ENCODE measurements around the gene PPFIA2.

Gene PPFIA2

DNA sequence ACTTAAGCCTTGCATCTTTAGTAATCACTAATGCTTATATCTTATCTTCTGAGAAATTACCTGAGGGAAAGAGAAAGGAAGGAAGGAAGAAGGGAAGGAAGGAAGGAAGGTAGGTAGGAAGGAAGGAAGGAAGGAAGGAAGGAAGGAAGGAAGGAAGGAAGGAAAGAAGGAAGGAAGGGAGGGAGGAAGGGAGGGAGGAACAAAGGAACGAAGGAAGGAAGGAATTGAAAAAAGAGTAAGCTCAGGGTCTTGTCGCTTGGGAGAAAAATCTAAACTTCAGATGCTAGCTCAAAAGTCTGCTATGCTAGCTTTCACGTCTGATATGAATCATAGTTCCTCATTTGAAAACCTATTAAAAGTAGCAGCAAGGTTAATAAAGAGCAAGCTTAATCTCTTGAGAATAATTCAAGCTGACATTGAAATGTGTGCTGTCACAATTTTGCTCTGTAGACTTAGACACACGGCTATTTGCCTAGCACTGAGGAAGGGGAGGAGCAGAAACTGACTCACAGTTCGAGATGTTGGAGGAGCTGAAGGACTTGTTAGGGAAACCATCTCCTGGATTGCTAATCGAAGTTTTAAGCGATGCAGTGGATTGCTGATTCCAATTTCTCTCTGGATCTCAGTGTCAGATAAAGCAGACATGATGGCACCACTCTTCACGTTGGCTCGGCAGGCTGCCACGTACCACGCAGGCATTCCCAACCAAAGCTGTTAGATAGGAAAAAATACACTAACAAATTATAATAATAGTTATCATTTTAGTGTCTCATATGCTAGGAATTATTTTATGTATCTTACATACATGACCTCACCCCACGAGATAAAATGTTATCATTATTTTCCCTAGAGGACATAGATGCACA is 464.6 kb downstream of the PPFIA2 start:
- Histone ChIP-seq H3K9me3 (ENCODE audit: control insufficient read depth, low read length) (no peaks in the 10 kb centered on the region), H3K14ac (ENCODE audit: low read length in 2 of 2) (no peak overlapping the region), H3K23ac (ENCODE audit: low read length in 2 of 2) (no peak overlapping the region), H2AFZ (ENCODE audit: low read depth, low read length) (no peak overlapping the region), H3K4me2 (ENCODE audit: low read length, poor library complexity, severe bottlenecking) (no peak overlapping the region), H3K27me3 (ENCODE audit: control insufficient read depth in 1 of 2, insufficient read depth in 1 of 2, low read length in 2 of 2) (no peaks in the 10 kb centered on the region), H3K4me1 (ENCODE audit: control insufficient read depth, insufficient read depth, low read depth, low read length) (peaks cover 2% of the 10 kb centered on the region), H3K36me3 (ENCODE audit: control insufficient read depth in 1 of 2, insufficient read depth in 2 of 2, low read depth in 1 of 2, low read length in 2 of 2) (no peaks in the 10 kb centered on the region), H2BK12ac (ENCODE audit: low read length in 2 of 2) (no peak overlapping the region), H2AK5ac (ENCODE audit: low read length, severe bottlenecking) (no peak overlapping the region), H3K4me3 (ENCODE audit: insufficient read depth in 1 of 2, low read depth in 1 of 2, low read length in 2 of 2) (no peak overlapping the region), H2BK120ac (ENCODE audit: low read depth, low read length) (no peak overlapping the region), H3K9ac (ENCODE audit: low read length) (no peak overlapping the region), H3K27ac (ENCODE audit: low read length, poor library complexity, severe bottlenecking) (no peak overlapping the region), H4K91ac (ENCODE audit: low read length) (no peak overlapping the region), H2BK5ac (ENCODE audit: low read depth, low read length, poor library complexity, severe bottlenecking) (no peak overlapping the region), H3K18ac (ENCODE audit: low read depth in 1 of 2, low read length in 2 of 2) (no peak overlapping the region), H3K79me1 (replicated peaks; ENCODE audit: low read length, poor library complexity, severe bottlenecking) (no peaks in the 10 kb centered on the region), H4K8ac (ENCODE audit: low read length) (no peak overlapping the region), H3K4ac (ENCODE audit: low read depth in 1 of 2, low read length in 2 of 2) (no peak overlapping the region), H2BK15ac (ENCODE audit: low read depth, poor library complexity, severe bottlenecking) (no peak overlapping the region)
- 75% methylated on average over 7 of the region's 12 CpGs for WGBS
- DNase-seq, result no peak

DNA sequence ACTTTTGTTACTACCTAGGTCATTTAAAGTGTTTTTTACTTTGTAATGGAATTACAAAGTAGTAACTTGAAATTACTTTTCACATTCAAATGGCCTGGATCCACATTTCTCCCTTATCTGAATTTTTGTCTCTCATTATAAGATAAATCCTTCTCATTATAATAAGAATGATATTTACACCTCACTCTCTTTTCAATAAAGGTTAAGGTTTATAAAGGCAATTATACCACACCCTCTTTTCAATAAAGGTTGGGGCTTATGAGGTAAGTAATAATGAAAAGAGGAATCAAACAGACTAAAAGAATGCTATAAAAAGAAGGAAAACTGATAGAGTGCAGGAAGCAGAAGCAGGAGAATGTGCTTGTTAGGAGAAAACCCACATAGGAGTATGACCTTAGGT is 470.5 kb downstream of the PPFIA2 start:
- H2BK15ac ChIP-seq (ENCODE audit: low read depth, poor library complexity, severe bottlenecking), result no peak overlapping the region
- no peaks in the 10 kb centered on the region for H3K36me3 ChIP-seq (ENCODE audit: control insufficient read depth in 1 of 2, insufficient read depth in 2 of 2, low read depth in 1 of 2, low read length in 2 of 2)
- H3K4ac ChIP-seq (ENCODE audit: low read depth in 1 of 2, low read length in 2 of 2), result no peak overlapping the region
- H3K79me1 ChIP-seq (replicated peaks; ENCODE audit: low read length, poor library complexity, severe bottlenecking), result no peaks in the 10 kb centered on the region
- H3K14ac ChIP-seq (ENCODE audit: low read length in 2 of 2), result no peak overlapping the region
- H3K4me1 ChIP-seq (ENCODE audit: control insufficient read depth, insufficient read depth, low read depth, low read length), result no peaks in the 10 kb centered on the region
- no peak overlapping the region for H3K27ac ChIP-seq (ENCODE audit: low read length, poor library complexity, severe bottlenecking)
- no peak overlapping the region for H3K9ac ChIP-seq (ENCODE audit: low read length)
- no peak overlapping the region for H2BK5ac ChIP-seq (ENCODE audit: low read depth, low read length, poor library complexity, severe bottlenecking)
- H3K4me3 ChIP-seq (ENCODE audit: insufficient read depth in 1 of 2, low read depth in 1 of 2, low read length in 2 of 2), result no peak overlapping the region
- H3K27me3 ChIP-seq (ENCODE audit: control insufficient read depth in 1 of 2, insufficient read depth in 1 of 2, low read length in 2 of 2), result no peaks in the 10 kb centered on the region
- no peak overlapping the region for H2AK5ac ChIP-seq (ENCODE audit: low read length, severe bottlenecking)
- no peak overlapping the region for H2BK12ac ChIP-seq (ENCODE audit: low read length in 2 of 2)
- no peak overlapping the region for H2AFZ ChIP-seq (ENCODE audit: low read depth, low read length)
- DNase-seq, result no peak
- H4K91ac ChIP-seq (ENCODE audit: low read length), result no peak overlapping the region
- no peak overlapping the region for H3K23ac ChIP-seq (ENCODE audit: low read length in 2 of 2)
- H3K4me2 ChIP-seq (ENCODE audit: low read length, poor library complexity, severe bottlenecking), result no peak overlapping the region
- H3K18ac ChIP-seq (ENCODE audit: low read depth in 1 of 2, low read length in 2 of 2), result no peak overlapping the region
- H2BK120ac ChIP-seq (ENCODE audit: low read depth, low read length), result no peak overlapping the region
- H3K9me3 ChIP-seq (ENCODE audit: control insufficient read depth, low read length), result no peaks in the 10 kb centered on the region
- H4K8ac ChIP-seq (ENCODE audit: low read length), result no peak overlapping the region

DNA sequence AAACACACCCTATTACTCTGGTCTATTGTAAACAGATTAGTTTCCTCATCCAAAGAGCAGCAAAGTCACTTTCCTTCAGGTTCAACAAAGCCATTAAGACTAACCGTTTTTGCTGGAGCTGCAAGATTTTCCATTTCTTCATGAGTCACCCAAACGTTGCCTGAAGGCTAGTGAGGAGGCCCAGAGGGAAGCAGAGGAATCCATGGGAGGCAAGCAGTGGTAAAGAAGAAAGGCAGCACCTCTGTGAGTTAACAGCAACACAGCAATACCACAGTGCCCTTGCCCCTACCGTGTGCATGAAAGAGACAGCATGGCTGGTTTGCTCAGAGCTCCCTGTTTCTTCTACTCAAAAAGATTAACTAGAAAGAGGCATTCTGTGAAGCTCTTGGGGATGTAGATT is 475.0 kb downstream of the PPFIA2 start:
- Histone ChIP-seq H4K91ac (ENCODE audit: low read length) (no peak overlapping the region), H3K9ac (ENCODE audit: low read length) (no peak overlapping the region), H3K23ac (ENCODE audit: low read length in 2 of 2) (no peak overlapping the region), H3K4me2 (ENCODE audit: low read length, poor library complexity, severe bottlenecking) (no peak overlapping the region), H2AK5ac (ENCODE audit: low read length, severe bottlenecking) (no peak overlapping the region), H3K27me3 (ENCODE audit: control insufficient read depth in 1 of 2, insufficient read depth in 1 of 2, low read length in 2 of 2) (no peaks in the 10 kb centered on the region), H3K18ac (ENCODE audit: low read depth in 1 of 2, low read length in 2 of 2) (no peak overlapping the region), H3K79me1 (replicated peaks; ENCODE audit: low read length, poor library complexity, severe bottlenecking) (no peaks in the 10 kb centered on the region), H3K27ac (ENCODE audit: low read length, poor library complexity, severe bottlenecking) (no peak overlapping the region), H2BK12ac (ENCODE audit: low read length in 2 of 2) (no peak overlapping the region), H2BK15ac (ENCODE audit: low read depth, poor library complexity, severe bottlenecking) (no peak overlapping the region), H3K4me1 (ENCODE audit: control insufficient read depth, insufficient read depth, low read depth, low read length) (no peaks in the 10 kb centered on the region), H4K8ac (ENCODE audit: low read length) (no peak overlapping the region), H3K4ac (ENCODE audit: low read depth in 1 of 2, low read length in 2 of 2) (no peak overlapping the region), H3K36me3 (ENCODE audit: control insufficient read depth in 1 of 2, insufficient read depth in 2 of 2, low read depth in 1 of 2, low read length in 2 of 2) (no peaks in the 10 kb centered on the region), H2AFZ (ENCODE audit: low read depth, low read length) (no peak overlapping the region), H3K9me3 (ENCODE audit: control insufficient read depth, low read length) (no peaks in the 10 kb centered on the region), H2BK5ac (ENCODE audit: low read depth, low read length, poor library complexity, severe bottlenecking) (no peak overlapping the region), H3K14ac (ENCODE audit: low read length in 2 of 2) (peak overlapping the region in 1 of 2 experiments; percentile 81), H2BK120ac (ENCODE audit: low read depth, low read length) (no peak overlapping the region), H3K4me3 (ENCODE audit: insufficient read depth in 1 of 2, low read depth in 1 of 2, low read length in 2 of 2) (no peak overlapping the region)
- WGBS, result 32% methylated on average over 2 of the region's 3 CpGs
- peak; percentile 53 for DNase-seq

DNA sequence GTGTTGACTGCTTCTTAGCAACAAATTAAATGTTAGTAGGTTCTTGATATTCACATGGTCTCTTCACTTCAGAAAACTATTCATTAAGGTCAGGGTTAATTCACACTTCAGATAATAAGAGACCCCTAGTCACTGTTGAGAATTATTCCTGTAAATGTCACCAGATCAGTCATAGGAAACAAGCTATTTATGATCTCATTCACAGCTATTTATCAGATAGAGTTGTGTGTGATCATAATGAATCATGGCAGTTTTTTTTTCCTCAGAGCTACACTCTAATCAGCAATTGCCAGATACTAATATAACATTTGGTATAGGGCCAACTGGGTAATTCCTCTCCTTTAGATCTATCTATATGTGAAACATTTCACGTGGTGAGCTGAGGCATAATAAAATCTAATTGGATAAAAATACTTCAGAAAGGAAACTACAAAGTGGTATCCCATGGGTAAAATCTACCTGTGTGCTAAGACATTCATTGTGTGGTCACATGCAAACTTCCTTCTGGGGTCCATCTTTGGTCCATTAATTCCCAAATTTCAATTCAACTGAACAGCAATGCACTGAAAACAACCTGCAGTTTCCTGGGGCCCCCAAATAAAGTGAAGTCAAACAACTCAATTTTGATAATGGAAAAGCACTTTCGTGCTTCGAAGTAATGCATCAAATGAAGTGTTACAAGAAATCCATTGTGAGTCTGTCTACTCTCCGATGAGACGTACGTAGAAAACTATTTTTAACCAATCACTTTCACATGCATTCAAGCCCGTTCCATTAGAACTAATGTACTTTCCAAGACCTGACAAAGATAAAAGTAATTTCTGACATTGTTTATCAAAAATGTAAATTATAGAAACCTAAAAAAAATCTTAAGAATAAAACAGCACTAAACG is 484.3 kb downstream of the PPFIA2 start:
- H3K4me3 ChIP-seq (ENCODE audit: insufficient read depth in 1 of 2, low read depth in 1 of 2, low read length in 2 of 2), result no peak overlapping the region
- H3K4me1 ChIP-seq (ENCODE audit: control insufficient read depth, insufficient read depth, low read depth, low read length), result no peaks in the 10 kb centered on the region
- H3K27ac ChIP-seq (ENCODE audit: low read length, poor library complexity, severe bottlenecking), result no peak overlapping the region
- no peak for DNase-seq
- H2BK5ac ChIP-seq (ENCODE audit: low read depth, low read length, poor library complexity, severe bottlenecking), result no peak overlapping the region
- no peak overlapping the region for H3K4ac ChIP-seq (ENCODE audit: low read depth in 1 of 2, low read length in 2 of 2)
- H2AK5ac ChIP-seq (ENCODE audit: low read length, severe bottlenecking), result no peak overlapping the region
- H3K14ac ChIP-seq (ENCODE audit: low read length in 2 of 2), result no peak overlapping the region
- 96% methylated on average over 5 of the region's 8 CpGs for WGBS
- no peak overlapping the region for H3K9ac ChIP-seq (ENCODE audit: low read length)
- H3K27me3 ChIP-seq (ENCODE audit: control insufficient read depth in 1 of 2, insufficient read depth in 1 of 2, low read length in 2 of 2), result no peaks in the 10 kb centered on the region
- H3K36me3 ChIP-seq (ENCODE audit: control insufficient read depth in 1 of 2, insufficient read depth in 2 of 2, low read depth in 1 of 2, low read length in 2 of 2), result no peaks in the 10 kb centered on the region
- no peak overlapping the region for H2BK15ac ChIP-seq (ENCODE audit: low read depth, poor library complexity, severe bottlenecking)
- no peak overlapping the region for H2BK120ac ChIP-seq (ENCODE audit: low read depth, low read length)
- H4K91ac ChIP-seq (ENCODE audit: low read length), result no peak overlapping the region
- H3K9me3 ChIP-seq (ENCODE audit: control insufficient read depth, low read length), result no peaks in the 10 kb centered on the region
- H2BK12ac ChIP-seq (ENCODE audit: low read length in 2 of 2), result no peak overlapping the region
- H3K18ac ChIP-seq (ENCODE audit: low read depth in 1 of 2, low read length in 2 of 2), result no peak overlapping the region
- H3K4me2 ChIP-seq (ENCODE audit: low read length, poor library complexity, severe bottlenecking), result no peak overlapping the region
- H2AFZ ChIP-seq (ENCODE audit: low read depth, low read length), result no peak overlapping the region
- H3K23ac ChIP-seq (ENCODE audit: low read length in 2 of 2), result no peak overlapping the region
- no peaks in the 10 kb centered on the region for H3K79me1 ChIP-seq (replicated peaks; ENCODE audit: low read length, poor library complexity, severe bottlenecking)
- no peak overlapping the region for H4K8ac ChIP-seq (ENCODE audit: low read length)
